GM06990 (cell line): Measurements from ENCODE around the gene LARP4B.

Experiments used
- DNase-seq: peaks from one replicate; pipeline ENCODE4 v3.0.0-alpha.2; 2011; ENCODE audit not compliant: insufficient read length; ENCODE audit errors: extremely low read depth
- H3K27me3 ChIP-seq: replicated peaks from 2 replicates; pipeline ENCODE4 v1.6.0; 2011; ENCODE audit warnings: low read length; ENCODE audit not compliant: control insufficient read depth, insufficient read depth
- H3K36me3 ChIP-seq: 2 replicates; pipeline ENCODE4 v1.5.1; 2011; ENCODE audit warnings: low read length; ENCODE audit not compliant: control insufficient read depth, insufficient read depth
- H3K4me3 ChIP-seq: replicated peaks from 2 replicates; pipeline ENCODE4 v1.5.1; 2011; ENCODE audit warnings: low read depth, mild to moderate bottlenecking, control low read depth, low read length
- CTCF ChIP-seq: IDR thresholded peaks from 2 replicates; pipeline ENCODE4 v1.5.1; 2011; ENCODE audit warnings: low read length, control low read depth, mild to moderate bottlenecking, inconsistent platforms; ENCODE audit not compliant: insufficient read depth, poor library complexity, severe bottlenecking

LARP4B gene

DNA sequence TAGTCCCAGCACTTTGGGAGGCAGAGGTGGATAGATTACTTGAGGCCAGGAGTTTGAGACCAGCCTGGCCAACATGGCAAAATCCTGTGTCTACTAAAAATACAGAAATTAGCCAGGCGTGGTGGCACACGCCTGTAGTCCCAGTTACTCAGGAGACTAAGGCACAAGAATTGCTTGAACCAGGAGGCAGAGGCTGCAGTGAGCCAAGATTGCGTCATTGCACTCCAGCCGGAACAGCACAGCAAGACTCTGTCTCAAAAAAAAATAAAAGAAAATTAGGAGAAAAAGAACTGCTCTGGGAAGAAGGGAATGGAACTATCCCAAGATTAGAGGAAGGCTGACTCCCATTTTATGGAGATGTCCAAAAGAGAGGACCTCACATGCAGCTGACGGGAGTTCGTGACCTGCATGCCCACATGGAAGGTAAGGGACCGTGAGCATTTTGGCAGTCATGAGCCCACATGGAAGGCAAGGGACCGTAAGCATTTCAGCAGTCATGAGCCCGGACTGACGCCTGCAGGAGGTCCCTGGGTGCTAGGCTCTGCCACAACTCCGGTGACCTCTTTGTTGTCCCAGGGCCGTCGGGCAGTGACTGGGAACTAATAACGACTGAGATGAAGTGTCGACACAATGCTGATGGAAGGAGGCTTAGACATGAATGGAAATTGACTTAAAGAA lies 38.1 kb upstream of the LARP4B start:
- no peak overlapping the region for H3K4me3 ChIP-seq
- H3K36me3 ChIP-seq = no peaks in the 10 kb centered on the region
- H3K27me3 ChIP-seq = no peaks in the 10 kb centered on the region
- no peak for DNase-seq
- no peak for TF ChIP-seq CTCF

DNA sequence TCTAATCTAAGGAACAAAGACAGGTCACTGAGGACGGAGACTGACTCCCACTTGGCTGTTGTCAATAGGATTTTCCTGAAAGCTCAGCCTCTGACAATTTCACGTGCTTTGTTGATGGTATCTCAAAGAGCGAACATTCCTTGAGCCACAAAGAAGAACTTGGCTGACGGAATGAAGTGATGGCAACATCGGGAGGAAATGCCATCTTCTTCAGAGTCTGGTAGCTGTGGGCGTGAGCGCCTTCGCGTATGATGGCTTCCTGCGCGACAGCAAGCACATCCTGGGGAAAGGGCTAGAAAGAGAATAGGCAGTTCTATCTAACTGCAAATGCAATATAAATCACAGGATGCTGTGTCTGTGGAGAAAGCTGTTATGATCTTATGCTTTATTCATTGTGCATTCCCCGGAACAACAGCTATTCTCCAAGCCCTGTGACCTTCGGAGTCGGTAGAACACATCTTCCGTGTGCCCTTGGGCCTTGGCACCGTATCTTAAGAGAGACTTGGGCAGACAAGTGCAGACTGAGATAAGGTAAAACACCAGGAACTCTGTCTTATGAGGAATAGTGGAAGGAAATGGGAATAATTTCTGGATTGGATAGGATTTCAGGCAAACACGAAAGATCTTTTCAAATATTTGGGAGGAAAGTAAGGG lies 37.2 kb upstream of the LARP4B start:
- no peak for TF ChIP-seq CTCF
- no peaks in the 10 kb centered on the region for H3K36me3 ChIP-seq
- H3K4me3 ChIP-seq = no peak overlapping the region
- no peaks in the 10 kb centered on the region for H3K27me3 ChIP-seq
- no peak for DNase-seq

DNA sequence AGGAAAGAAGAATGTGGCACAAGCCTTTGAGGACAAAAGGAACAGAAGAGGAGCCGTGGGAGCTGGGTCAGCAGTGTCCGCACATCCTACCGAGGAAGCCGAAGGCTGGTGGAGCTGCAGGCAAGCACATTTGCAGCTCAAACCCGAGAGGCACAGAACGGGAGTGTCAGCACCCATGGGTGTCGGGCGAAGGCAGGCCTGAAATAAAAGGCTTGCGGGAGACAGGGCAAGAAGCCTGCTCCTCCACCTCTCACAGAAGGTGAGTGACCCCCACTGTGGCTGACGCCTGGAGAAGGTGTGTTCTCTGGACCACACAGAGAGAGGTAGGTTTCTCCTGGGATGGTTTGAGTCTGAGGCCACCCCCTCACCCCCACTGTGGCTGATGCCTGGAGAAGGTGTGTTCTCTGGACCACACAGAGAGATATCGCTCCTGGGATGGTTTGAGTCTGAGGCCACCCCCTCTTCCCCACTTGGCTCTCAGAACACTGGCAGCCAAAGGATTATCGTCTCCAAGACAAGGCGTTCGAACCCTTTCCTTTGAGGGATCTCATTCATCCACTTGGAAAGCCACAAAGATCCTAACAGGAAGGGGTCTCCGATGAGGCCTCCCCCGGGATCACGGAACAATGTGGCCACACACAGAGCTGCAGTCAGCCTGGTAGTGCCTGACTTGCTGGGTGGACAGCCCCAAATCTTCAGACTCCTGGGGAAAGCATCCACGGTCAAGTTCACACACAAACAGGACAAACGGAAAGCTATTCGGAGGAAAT lies 35.1 kb upstream of the LARP4B start:
- TF ChIP-seq CTCF = no peak
- no peak for DNase-seq
- H3K4me3 ChIP-seq = no peak overlapping the region
- no peaks in the 10 kb centered on the region for H3K27me3 ChIP-seq
- H3K36me3 ChIP-seq = no peaks in the 10 kb centered on the region

GRCh38 chr10:964988-965417 lies 33.5 kb upstream of the LARP4B start:
- no peaks in the 10 kb centered on the region for H3K27me3 ChIP-seq

More at GRCh38 chr10:964988-965417, 33.5 kb upstream of the LARP4B start:
- no peaks in the 10 kb centered on the region for H3K36me3 ChIP-seq
- no peak for TF ChIP-seq CTCF
- DNase-seq = no peak
- H3K4me3 ChIP-seq = no peak overlapping the region
